H1 (cell line): Measurements from ENCODE around the gene KLF16. TPM values are rescaled to one million over a fixed set of nuclear protein-coding genes. Genes with fewer than 3 reads are reported as not detected.

ENCODE experiments used
- CTCF ChIA-PET: fragments of 300-600 bp; sonication (Branson Sonifier 250); formaldehyde crosslinking; loops from one replicate; lab custom pipeline; 2021; ENCODE audit not compliant: partially characterized antibody; lab: Charles Lee
- POLR2A ChIA-PET: fragments of 300-600 bp; sonication (Branson Sonifier 250); formaldehyde crosslinking; loops from one replicate; lab custom pipeline; 2021; ENCODE audit warnings: inconsistent platforms; ENCODE audit not compliant: partially characterized antibody; lab: Charles Lee
- DNase-seq, 2 experiments: peaks; one replicate each; pipeline versions ENCODE4 v3.0.0 to v3.0.0-alpha.2; 2010 to 2022; ENCODE audit warnings: low spot score in 2 of 2, low read depth in 1 of 2, mixed read lengths in 1 of 2
- FAIRE-seq: peaks from 2 replicates; lab custom pipeline; 2011; peaks lifted over from hg19 to GRCh38; lab: Jason Lieb, UNC
- H2AFZ ChIP-seq: 2 replicates; pipeline ENCODE4 v1.8.1; 2012; ENCODE audit warnings: low read length, inconsistent platforms
- H2AK5ac ChIP-seq: 2 replicates; pipeline ENCODE4 v1.6.1; 2013; ENCODE audit warnings: low read depth, low read length
- H2BK120ac ChIP-seq: replicated peaks from 2 replicates; pipeline ENCODE3; 2013; ENCODE audit warnings: low read depth, low read length, inconsistent platforms
- H2BK12ac ChIP-seq: 2 replicates; pipeline ENCODE4 v1.6.1; 2013; ENCODE audit warnings: low read depth, low read length
- H2BK15ac ChIP-seq: 2 replicates; pipeline ENCODE4 v1.6.1; 2013; ENCODE audit warnings: low read length
- H2BK20ac ChIP-seq: 2 replicates; pipeline ENCODE4 v1.6.1; 2013; ENCODE audit warnings: low read length
- H2BK5ac ChIP-seq: 2 replicates; pipeline ENCODE4 v1.6.1; 2013; ENCODE audit warnings: low read depth, low read length
- H3K14ac ChIP-seq: 2 replicates; pipeline ENCODE4 v1.6.1; 2013; ENCODE audit warnings: inconsistent platforms; ENCODE audit not compliant: insufficient read length
- H3K18ac ChIP-seq: 2 replicates; pipeline ENCODE4 v1.6.1; 2013; ENCODE audit warnings: low read length; ENCODE audit errors: extremely low read depth
- H3K23ac ChIP-seq: 2 replicates; pipeline ENCODE4 v1.6.1; 2013; ENCODE audit warnings: inconsistent platforms; ENCODE audit not compliant: insufficient read length
- H3K23me2 ChIP-seq: 2 replicates; pipeline ENCODE4 v1.6.1; 2013; ENCODE audit warnings: low read depth, low read length
- H3K27ac ChIP-seq: 2 replicates; pipeline ENCODE4 v1.6.1; 2011; ENCODE audit warnings: low read depth, low read length, inconsistent platforms
- H3K27me3 ChIP-seq, 4 experiments: replicated peaks in 1 of 4; 1 replicate in 1 of 4; 2 replicates in 3 of 4; pipeline versions ENCODE4 v1.6.1 to v1.8.1; 2011 to 2013; ENCODE audit warnings: low read length in 3 of 4, mild to moderate bottlenecking in 3 of 4, inconsistent platforms in 2 of 4, mixed read lengths in 2 of 4, moderate library complexity in 1 of 4; ENCODE audit not compliant: control insufficient read depth in 3 of 4, insufficient read depth in 3 of 4; ENCODE audit errors: extremely low read depth in 1 of 4
- H3K36me3 ChIP-seq, 4 experiments: 2 replicates each; pipeline versions ENCODE4 v1.6.1 to v1.8.1; 2011 to 2013; ENCODE audit warnings: mild to moderate bottlenecking in 4 of 4, low read length in 3 of 4, moderate library complexity in 2 of 4, control low read depth in 1 of 4, inconsistent platforms in 1 of 4; ENCODE audit not compliant: insufficient read depth in 4 of 4, control insufficient read depth in 2 of 4
- H3K4ac ChIP-seq: replicated peaks from 2 replicates; pipeline ENCODE3; 2013; ENCODE audit warnings: low read length, low read depth, mixed read lengths, inconsistent platforms; ENCODE audit not compliant: insufficient read length
- H3K4me1 ChIP-seq, 4 experiments: replicated peaks in 1 of 4; 1 replicate in 1 of 4; 2 replicates in 3 of 4; pipeline versions ENCODE4 v1.6.1 to v1.8.1; 2011 to 2013; ENCODE audit warnings: low read length in 3 of 4, inconsistent platforms in 2 of 4, mixed read lengths in 1 of 4; ENCODE audit not compliant: insufficient read depth in 4 of 4, control insufficient read depth in 3 of 4
- H3K4me2 ChIP-seq, 2 experiments: 2 replicates each; pipeline versions ENCODE4 v1.6.1 to v1.8.1; 2011 to 2013; ENCODE audit warnings: low read depth in 2 of 2, low read length in 2 of 2, control low read depth in 1 of 2, inconsistent platforms in 1 of 2, mild to moderate bottlenecking in 1 of 2; ENCODE audit not compliant: insufficient read depth in 1 of 2
- H3K4me3 ChIP-seq, 4 experiments: fragments of 200-600, 300-600 bp in 1 of 4; sonication (generic), shearing (Covaris generic), sonication (Bioruptor Twin) in 1 of 4; 2 replicates each; pipeline versions ENCODE4 v1.5.1 to v1.8.1; 2011 to 2016; ENCODE audit warnings: low read length in 4 of 4, low read depth in 3 of 4, control low read depth in 2 of 4, inconsistent platforms in 2 of 4, mild to moderate bottlenecking in 2 of 4, mixed read lengths in 1 of 4, moderate library complexity in 1 of 4; ENCODE audit not compliant: insufficient read depth in 2 of 4; ENCODE audit errors: extremely low read depth in 1 of 4
- H3K56ac ChIP-seq: replicated peaks from 2 replicates; pipeline ENCODE3; 2013; ENCODE audit warnings: low read depth, mild to moderate bottlenecking, mixed read lengths, low read length, inconsistent platforms; ENCODE audit not compliant: insufficient read length
- H3K79me1 ChIP-seq: 2 replicates; pipeline ENCODE4 v1.6.1; 2013; ENCODE audit warnings: low read depth, low read length, control low read depth
- H3K79me2 ChIP-seq, 2 experiments: 2 replicates each; pipeline versions ENCODE4 v1.6.1 to v1.8.1; 2012 to 2013; ENCODE audit warnings: low read length in 2 of 2, mild to moderate bottlenecking in 2 of 2, inconsistent platforms in 1 of 2; ENCODE audit not compliant: insufficient read depth in 2 of 2, control insufficient read depth in 1 of 2
- H3K9ac ChIP-seq, 4 experiments: replicated peaks in 1 of 4; 1 replicate in 1 of 4; 2 replicates in 3 of 4; pipeline versions ENCODE4 v1.6.1 to v1.8.1; 2011 to 2013; ENCODE audit warnings: low read depth in 3 of 4, low read length in 3 of 4, control low read depth in 2 of 4, mild to moderate bottlenecking in 2 of 4, moderate library complexity in 2 of 4, inconsistent platforms in 1 of 4; ENCODE audit errors: extremely low read depth in 1 of 4
- H3K9me3 ChIP-seq, 2 experiments: 2 replicates each; pipeline versions ENCODE4 v1.6.1 to v1.8.1; 2012 to 2013; ENCODE audit warnings: mild to moderate bottlenecking in 2 of 2, moderate library complexity in 2 of 2, control low read depth in 1 of 2, inconsistent platforms in 1 of 2, low read depth in 1 of 2, low read length in 1 of 2, mixed read lengths in 1 of 2; ENCODE audit not compliant: insufficient read depth in 2 of 2
- H4K20me1 ChIP-seq, 2 experiments: replicated peaks in 1 of 2; 2 replicates each; pipeline versions ENCODE3 to v1.8.1; 2011 to 2013; ENCODE audit warnings: inconsistent platforms in 2 of 2, low read length in 2 of 2, mild to moderate bottlenecking in 1 of 2; ENCODE audit not compliant: insufficient read depth in 2 of 2, control insufficient read depth in 1 of 2
- H4K5ac ChIP-seq: 2 replicates; pipeline ENCODE4 v1.6.1; 2013; ENCODE audit warnings: low read length, low read depth, mixed read lengths, inconsistent platforms; ENCODE audit not compliant: insufficient read length
- H4K8ac ChIP-seq: 2 replicates; pipeline ENCODE4 v1.8.0; 2013; ENCODE audit warnings: mild to moderate bottlenecking, moderate library complexity, low read length, inconsistent platforms; ENCODE audit not compliant: insufficient read depth; ENCODE audit errors: extremely low read depth
- H4K91ac ChIP-seq: replicated peaks from 2 replicates; pipeline ENCODE3; 2013; ENCODE audit warnings: low read length, mixed read lengths, inconsistent platforms; ENCODE audit not compliant: insufficient read length
- KDM1A ChIP-seq: fragments of 200-600, 300-600 bp; sonication (generic); IDR thresholded peaks from 2 replicates; pipeline ENCODE4 v1.7.1; 2016; ENCODE audit warnings: mild to moderate bottlenecking, low read length, borderline replicate concordance
- SUZ12 ChIP-seq: fragments of 200-600 bp; sonication (generic); IDR thresholded peaks from 2 replicates; pipeline ENCODE4 v1.6.1; 2012; ENCODE audit warnings: mild to moderate bottlenecking, inconsistent platforms, low read length, moderate library complexity, mixed read lengths
- WGBS, 2 experiments: shearing (Covaris generic) in 1 of 2; methylation state at CpG; one replicate each; pipeline versions ENCODE4 v1.1.6 to v1.1.7; 2013 to 2015; ENCODE audit warnings: low lambda C conversion rate in 2 of 2, mixed read lengths in 2 of 2, inconsistent platforms in 1 of 2, low coverage in 1 of 2, missing lambda C conversion rate in 1 of 2; ENCODE audit not compliant: insufficient replicate concordance in 2 of 2, insufficient coverage in 1 of 2, insufficient read length in 1 of 2; ENCODE audit errors: extremely low coverage in 1 of 2, missing lambda C conversion rate in 1 of 2; 5-methylcytosine and 5-hydroxymethylcytosine counted together
- polyA plus RNA-seq, 7 experiments: library from polyadenylated mRNA; depleted of rRNA in 3 of 7; stranded (reverse) in 5 of 7; unstranded in 2 of 7; fragments of >200 nt in 5 of 7; fragments of 200-250 nt in 2 of 7; gene quantifications; 1 replicate in 5 of 7; 2 replicates in 1 of 7; 4 replicates in 1 of 7; pipeline versions ENCODE4 v1.2.1 to v1.2.3, GENCODE V29; 2011 to 2013; ENCODE audit warnings: missing spikeins in 2 of 7, mixed read lengths in 2 of 7
- total RNA-seq: library from RNA; stranded (reverse); fragmentation: NEBNext Ultra II Directional; extraction: Animal tissue kit (Norgen Biotek cat#: 25700); gene quantifications from 2 replicates; pipeline ENCODE4 v1.2.1, GENCODE V29; 2021

Gene KLF16
- total and polyA plus RNA-seq, 2 of the 8 experiments (the other 6 are each of a cell fraction or from before 2014, with no cell fraction given), result 14.3 to 45.9 TPM

GRCh38 chr19:1865172-1866010 lies 2.0 kb upstream of the KLF16 start:
- H3K27ac ChIP-seq, result no peak overlapping the region; the same call in 1 of the 2 replicates
- peak overlapping the region; percentile 95 for H4K8ac ChIP-seq
- peak overlapping the region in 2 of 4 experiments; percentile 76 to 77; a peak in 2 of 7 replicates for H3K9ac ChIP-seq
- peaks cover 0 to 21% (median 13%) of the 10 kb centered on the region in 4 experiments; a peak in 4 of 7 replicates for H3K4me1 ChIP-seq
- peak overlapping the region; percentile 95 for H4K5ac ChIP-seq
- H4K91ac ChIP-seq, result peak overlapping the region; percentile 88
- H2BK12ac ChIP-seq, result peak overlapping the region; percentile 39; the same call in 1 of the 2 replicates
- no peak overlapping the region for H3K23ac ChIP-seq
- peak overlapping the region; percentile 99 for H3K18ac ChIP-seq
- ChIA-PET CTCF (interaction anchor here (0.6 to 2.6 kb wide), 15 partner anchors 8 to 160 kb away, joined by 3 to 12 read pairs (median 4); no protein-coding TSS in a partner anchor), POLR2A (interaction anchor here (0.8 to 2.5 kb wide), 17 partner anchors 10 to 275 kb away, joined by 3 to 13 read pairs (median 5); partner anchors contain the start of genes ABHD17A, ADAT3, REXO1 and SCAMP4)
- H3K36me3 ChIP-seq, result no peaks in the 10 kb centered on the region
- no peaks in the 10 kb centered on the region for H3K9me3 ChIP-seq
- DNase-seq (no peak), FAIRE-seq (no peak)
- peak overlapping the region; percentile 6 to 96 (median 56); a peak in 6 of 8 replicates for H3K4me3 ChIP-seq
- no peak overlapping the region for H2BK120ac ChIP-seq
- H3K27me3 ChIP-seq, result peaks cover 0 to 15% (median 6%) of the 10 kb centered on the region in 4 experiments; a peak in 5 of 7 replicates
- peaks cover 18 to 25% of the 10 kb centered on the region in 2 experiments for H4K20me1 ChIP-seq
- H3K14ac ChIP-seq, result no peak overlapping the region
- H3K23me2 ChIP-seq, result peaks cover 5% of the 10 kb centered on the region; the same call in 1 of the 2 replicates
- H2AFZ ChIP-seq, result no peak overlapping the region
- no peak overlapping the region for H2AK5ac ChIP-seq
- peak overlapping the region; percentile 69 for H3K4ac ChIP-seq
- peak overlapping the region; percentile 79 for H3K56ac ChIP-seq
- no peak overlapping the region for H2BK20ac ChIP-seq
- H2BK15ac ChIP-seq, result no peak overlapping the region; the same call in 1 of the 2 replicates
- 88% methylated on average over 17 of the region's 17 CpGs; no CpG with 5 or more reads in 1 of the 2 experiments for WGBS, 2 experiments
- peak overlapping the region; percentile 67; the same call in 1 of the 2 replicates for H2BK5ac ChIP-seq
- peak overlapping the region; percentile 32 to 89; a peak in 3 of 4 replicates for H3K4me2 ChIP-seq
- H3K79me1 ChIP-seq, result 0 out of 2 replicates have a peak, but pooled peaks cover 2% of the 10 kb centered on the region
- H3K79me2 ChIP-seq, result peaks cover 17 to 22% of the 10 kb centered on the region in 2 experiments; a peak in 3 of 4 replicates
- TF ChIP-seq SUZ12, result no peak
- TF ChIP-seq KDM1A, result 0 out of 2 replicates have a peak, but pooled peaks have one; percentile 5
